Spleen (tissue), 11 donors: ENCODE measurements around the gene RIPPLY3. TPM values are rescaled to one million over a fixed set of nuclear protein-coding genes. Genes with fewer than 3 reads are reported as not detected.
"Not testable (repeated sequence)": the region's sequence is repeated elsewhere in the genome, so short reads cannot be mapped to it uniquely, and the experiment has no call there.

Experiments used
- DNase-seq: peaks from one replicate; pipeline ENCODE4 v3.0.0-alpha.2; 2020
- H3K27ac ChIP-seq, 8 donors: fragments of 200-600 bp; sonication (generic) in 7 of 8; 1 replicate in 4 of 8; 2 replicates in 4 of 8; pipeline versions ENCODE4 v1.5.0 to v1.8.0; 2016 to 2021; ENCODE audit warnings: inconsistent platforms in 4 of 8, mild to moderate bottlenecking in 4 of 8, moderate library complexity in 1 of 8
- H3K27me3 ChIP-seq, 7 donors: fragments of 200-600 bp; sonication (generic) in 6 of 7; replicated peaks in 1 of 7; 1 replicate in 4 of 7; 2 replicates in 3 of 7; pipeline versions ENCODE4 v1.5.0 to v1.8.0; 2016 to 2021; ENCODE audit warnings: inconsistent platforms in 3 of 7, mild to moderate bottlenecking in 1 of 7
- H3K36me3 ChIP-seq, 6 donors: fragments of 200-600 bp; sonication (generic) in 5 of 6; 1 replicate in 4 of 6; 2 replicates in 2 of 6; pipeline versions ENCODE4 v1.5.0 to v1.8.0; 2016 to 2021; ENCODE audit warnings: inconsistent platforms in 2 of 6
- H3K4me1 ChIP-seq, 6 donors: fragments of 200-600 bp; sonication (generic) in 5 of 6; 1 replicate in 3 of 6; 2 replicates in 3 of 6; pipeline versions ENCODE4 v1.5.0 to v1.8.0; 2016 to 2021; ENCODE audit warnings: inconsistent platforms in 3 of 6
- H3K4me3 ChIP-seq, 8 donors: fragments of 200-600 bp; sonication (generic) in 7 of 8; 1 replicate in 4 of 8; 2 replicates in 4 of 8; pipeline versions ENCODE4 v1.5.0 to v1.8.0; 2016 to 2021; ENCODE audit warnings: inconsistent platforms in 4 of 8, mild to moderate bottlenecking in 4 of 8, moderate library complexity in 2 of 8
- H3K9me3 ChIP-seq, 8 donors: fragments of 200-600 bp; sonication (generic) in 7 of 8; 1 replicate in 4 of 8; 2 replicates in 4 of 8; pipeline versions ENCODE4 v1.5.0 to v1.8.0; 2016 to 2021; ENCODE audit warnings: inconsistent platforms in 4 of 8
- POLR2A ChIP-seq, 3 donors: fragments of 450-650 bp; IDR thresholded peaks; one replicate each; pipeline ENCODE4 v1.5.1; 2017; ENCODE audit warnings: antibody characterized with exemption in 3 of 3, mild to moderate bottlenecking in 1 of 3
- POLR2AphosphoS5 ChIP-seq, 3 donors: sonication (generic); formaldehyde crosslinking; IDR thresholded peaks; one replicate each; pipeline ENCODE4 v1.5.1; 2017; ENCODE audit warnings: antibody characterized with exemption in 3 of 3
- WGBS, 5 donors: extraction: QIAGEN DNeasy Blood & Tissue Kit in 3 of 5; methylation state at CpG; one replicate each; pipeline versions ENCODE4 v1.1.5 to v1.1.7; 2013 to 2018; 5-methylcytosine and 5-hydroxymethylcytosine counted together
- intact Hi-C: fragments of 100-400 bp; cut with DNase I; formaldehyde crosslinking; loops from one replicate; pipeline ENCODE4 v1.15.0; 2023; ENCODE audit warnings: low total_unique reads
- polyA plus RNA-seq, 3 donors: library from polyadenylated mRNA; stranded (reverse); fragments of 200-250 nt; gene quantifications; one replicate each; pipeline ENCODE4 v1.2.1, GENCODE V29; 2013
- total RNA-seq, 7 donors: library from RNA; depleted of rRNA in 3 of 7; stranded (reverse); fragments of >200 nt in 3 of 7; fragmentation: NEBNext Ultra II Directional in 4 of 7; extraction: Animal tissue kit (Norgen Biotek cat#: 25700) in 4 of 7; gene quantifications; one replicate each; pipeline versions ENCODE4 v1.1.0 to v1.2.1, GENCODE V29; 2016 to 2021
- TF ChIP-seq, protein P1 (sequence below), 11 experiments: fragments of 200-600 bp in 7 of 11; fragments of 450-650 bp in 4 of 11; sonication (generic) in 4 of 11; IDR thresholded peaks in 8 of 11; conservative IDR thresholded peaks in 3 of 11; 1 replicate in 7 of 11; 2 replicates in 4 of 11; pipeline versions ENCODE4 v1.4.0 to v1.8.0; 2016 to 2021; ENCODE audit warnings: antibody characterized with exemption in 11 of 11, inconsistent platforms in 4 of 11, mild to moderate bottlenecking in 1 of 11
- donor health status: healthy with polysubstance abuse.
- donor health status: DM: no; HTN: no; CAD: no; lungs with moderate emphysema.
- donor health status: DM: no; HTN: no; CAD: no.
- donor health status: Bipolar disorder and iron deficiency.
- donor health status: healthy.
- donor health status: DM: no; HTN: no; CAD: no.
- donor health status: DM: yes; HTN: yes; CAD: no.

The RIPPLY3 gene
- total and polyA plus RNA-seq, 10 donors = 0.05 TPM; not detected in 9

- DNase-seq = no peak
- Histone ChIP-seq H3K27ac (no peak overlapping the region), H3K36me3 (no peaks in the 10 kb centered on the region), H3K9me3 (no peaks in the 10 kb centered on the region), H3K4me3 (no peak overlapping the region), H3K4me1 (peaks cover 3 to 23% (median 19%) of the 10 kb centered on the region in 6 donors), H3K27me3 (peaks cover 0 to 20% (median 6%) of the 10 kb centered on the region in 7 donors)
- intact Hi-C loops = no loop called here
- WGBS, 5 donors = 69 to 78% (median 76%) methylated on average over 6 of the region's 6 CpGs
- TF ChIP-seq POLR2AphosphoS5 (IDR thresholded peaks at IDR 0.05) (no peak), POLR2A (IDR thresholded peaks at IDR 0.05) (no peak)
- TF ChIP-seq, protein P1, sequence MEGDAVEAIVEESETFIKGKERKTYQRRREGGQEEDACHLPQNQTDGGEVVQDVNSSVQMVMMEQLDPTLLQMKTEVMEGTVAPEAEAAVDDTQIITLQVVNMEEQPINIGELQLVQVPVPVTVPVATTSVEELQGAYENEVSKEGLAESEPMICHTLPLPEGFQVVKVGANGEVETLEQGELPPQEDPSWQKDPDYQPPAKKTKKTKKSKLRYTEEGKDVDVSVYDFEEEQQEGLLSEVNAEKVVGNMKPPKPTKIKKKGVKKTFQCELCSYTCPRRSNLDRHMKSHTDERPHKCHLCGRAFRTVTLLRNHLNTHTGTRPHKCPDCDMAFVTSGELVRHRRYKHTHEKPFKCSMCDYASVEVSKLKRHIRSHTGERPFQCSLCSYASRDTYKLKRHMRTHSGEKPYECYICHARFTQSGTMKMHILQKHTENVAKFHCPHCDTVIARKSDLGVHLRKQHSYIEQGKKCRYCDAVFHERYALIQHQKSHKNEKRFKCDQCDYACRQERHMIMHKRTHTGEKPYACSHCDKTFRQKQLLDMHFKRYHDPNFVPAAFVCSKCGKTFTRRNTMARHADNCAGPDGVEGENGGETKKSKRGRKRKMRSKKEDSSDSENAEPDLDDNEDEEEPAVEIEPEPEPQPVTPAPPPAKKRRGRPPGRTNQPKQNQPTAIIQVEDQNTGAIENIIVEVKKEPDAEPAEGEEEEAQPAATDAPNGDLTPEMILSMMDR (IDR thresholded peaks at IDR 0.05 in 8 of 11, conservative IDR thresholded peaks at IDR 0.05 in 3 of 11) = no peak
Observed at GRCh38 chr21:36981977-36982700, 24.4 kb upstream of the RIPPLY3 start.

- peaks cover 0 to 11% (median under 1%) of the 10 kb centered on the region in 7 donors for H3K27me3 ChIP-seq
- 74 to 92% (median 86%) methylated on average over 9 of the region's 9 CpGs for WGBS, 5 donors
- intact Hi-C loops = no loop called here
- no peaks in the 10 kb centered on the region for H3K9me3 ChIP-seq
- TF ChIP-seq, protein P1 (IDR thresholded peaks at IDR 0.05 in 8 of 11, conservative IDR thresholded peaks at IDR 0.05 in 3 of 11) = no peak
- TF ChIP-seq POLR2A (IDR thresholded peaks at IDR 0.05) (no peak), POLR2AphosphoS5 (IDR thresholded peaks at IDR 0.05) (no peak)
- peaks cover 0 to 15% (median 7%) of the 10 kb centered on the region in 6 donors for H3K4me1 ChIP-seq
- no peak for DNase-seq
- H3K36me3 ChIP-seq = no peaks in the 10 kb centered on the region
- no peak overlapping the region for H3K4me3 ChIP-seq
- H3K27ac ChIP-seq = no peak overlapping the region
Observed at GRCh38 chr21:36985751-36986594, 20.5 kb upstream of the RIPPLY3 start.

DNA sequence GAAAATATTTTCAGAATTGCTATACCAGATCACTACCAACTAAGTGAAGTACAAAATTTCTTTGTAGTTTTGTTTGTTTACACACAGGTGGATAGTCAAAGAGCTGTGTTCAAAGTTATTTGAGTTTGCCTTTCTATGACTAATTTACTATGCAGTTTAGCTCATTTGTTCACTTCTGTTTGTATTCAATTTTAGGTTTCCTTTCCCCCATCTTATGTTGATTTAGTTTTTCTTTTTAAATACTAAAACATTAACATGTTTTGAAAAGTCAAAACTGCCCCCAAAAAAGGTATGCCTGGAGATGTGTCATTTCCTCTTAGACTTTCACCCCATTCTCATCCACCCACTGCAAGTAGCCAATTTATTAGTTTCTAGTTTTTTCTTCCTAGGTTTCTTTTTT lies 18.7 kb upstream of the RIPPLY3 start:
- Histone ChIP-seq H3K36me3 (no peaks in the 10 kb centered on the region), H3K27ac (no peak overlapping the region), H3K4me1 (peaks cover 0 to 12% (median 4%) of the 10 kb centered on the region in 6 donors), H3K27me3 (no peaks in the 10 kb centered on the region), H3K9me3 (no peaks in the 10 kb centered on the region), H3K4me3 (no peak overlapping the region)
- DNase-seq = no peak
- intact Hi-C loops = no loop called here
- TF ChIP-seq, protein P1 (IDR thresholded peaks at IDR 0.05 in 8 of 11, conservative IDR thresholded peaks at IDR 0.05 in 3 of 11) = no peak
- TF ChIP-seq POLR2A (IDR thresholded peaks at IDR 0.05) (no peak), POLR2AphosphoS5 (IDR thresholded peaks at IDR 0.05) (no peak)

- intact Hi-C loops = no loop called here
- H3K27ac ChIP-seq = no peak overlapping the region
- TF ChIP-seq POLR2AphosphoS5 (IDR thresholded peaks at IDR 0.05) = no peak
- TF ChIP-seq, protein P1 (IDR thresholded peaks at IDR 0.05 in 8 of 11, conservative IDR thresholded peaks at IDR 0.05 in 3 of 11) = no peak
- TF ChIP-seq POLR2A (IDR thresholded peaks at IDR 0.05) = no peak
- H3K27me3 ChIP-seq = no peaks in the 10 kb centered on the region
- DNase-seq = no peak
- no peaks in the 10 kb centered on the region for H3K9me3 ChIP-seq
- 86 to 96% (median 90%) methylated on average over 4 of the region's 4 CpGs for WGBS, 5 donors
- no peaks in the 10 kb centered on the region for H3K36me3 ChIP-seq
- H3K4me1 ChIP-seq = peaks cover 0 to 12% (median 4%) of the 10 kb centered on the region in 6 donors
- no peak overlapping the region for H3K4me3 ChIP-seq
Observed at GRCh38 chr21:36988536-36988935, 18.0 kb upstream of the RIPPLY3 start.

DNA sequence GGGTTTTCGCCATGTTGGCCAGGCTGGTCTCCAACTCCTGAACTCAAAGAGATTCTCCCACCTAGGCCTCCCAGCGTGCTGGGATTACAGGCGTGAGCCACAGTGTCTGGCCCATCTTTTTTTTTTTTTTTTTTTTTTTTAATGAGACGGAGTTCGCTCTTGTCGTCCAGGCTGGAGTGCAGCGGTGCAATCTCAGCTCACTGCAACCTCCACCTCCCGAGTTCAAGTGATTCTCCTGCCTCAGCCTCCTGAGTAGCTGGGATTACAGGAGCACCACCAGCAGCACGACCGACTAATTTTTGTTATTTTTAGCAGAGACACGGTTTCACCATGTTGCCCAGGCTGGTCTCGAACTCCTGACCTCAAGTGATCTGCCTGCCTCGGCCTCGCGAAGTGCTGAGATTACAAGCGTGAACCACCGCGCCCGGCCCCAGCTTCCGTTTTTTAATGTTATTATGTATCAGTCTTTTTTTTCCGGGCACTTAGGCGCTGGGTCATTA lies 17.3 kb upstream of the RIPPLY3 start:
- H3K27me3 ChIP-seq, H3K9me3 ChIP-seq, intact Hi-C loops, H3K36me3 ChIP-seq, DNase-seq: not testable (repeated sequence)
- H3K4me1 ChIP-seq = peaks cover 0 to 12% (median 4%) of the 10 kb centered on the region in 6 donors
- H3K4me3 ChIP-seq = peak overlapping the region; percentile 53 to 80 (median 66)
- WGBS, 5 donors = 45 to 49% (median 47%) methylated on average over 22 of the region's 22 CpGs
- peak overlapping the region; percentile 76 to 94 (median 92) for H3K27ac ChIP-seq
